GM12878 (cell line): Measurements from ENCODE around the gene UBE2D1. TPM values are rescaled to one million over a fixed set of nuclear protein-coding genes. Genes with fewer than 3 reads are reported as not detected.

Experiments used
- ATAC-seq: fragments of 200-7000 bp; cut with Tn5 transposase; 3 replicates; pipeline ENCODE4 v1.9.1; 2020; ENCODE audit warnings: mild to moderate bottlenecking, moderate library complexity
- BruUV-seq: library from RNA; stranded (reverse); fragments of 400-500 nt; replicated peaks from 2 replicates; lab custom pipeline; 2021; lab: Mats Ljungman, UMichigan
- CTCF ChIA-PET: fragments of 300-600 bp; sonication (Branson Sonifier 250); formaldehyde crosslinking; extraction: SDS; loops from one replicate; lab custom pipeline; 2021; ENCODE audit warnings: inconsistent platforms; lab: Yijun Ruan, JAX
- POLR2A ChIA-PET: fragments of 350-600 bp; formaldehyde crosslinking; extraction: SDS; loops from one replicate; lab custom pipeline; 2021; ENCODE audit warnings: inconsistent platforms; lab: Charles Lee
- RAD21 ChIA-PET: fragments of 300-600 bp; sonication (Branson Sonifier 250); formaldehyde crosslinking; loops from one replicate; lab custom pipeline; 2023; ENCODE audit warnings: antibody characterized with exemption; ENCODE audit not compliant: unreplicated experiment; lab: Charles Lee
- SMC1A ChIA-PET: fragments of 300-600 bp; sonication (Branson Sonifier 250); formaldehyde crosslinking; loops from one replicate; lab custom pipeline; 2023; ENCODE audit not compliant: unreplicated experiment, uncharacterized antibody; lab: Charles Lee
- DNase-seq: peaks from one replicate; pipeline ENCODE4 v3.0.0-alpha.2; 2011; ENCODE audit warnings: low read depth, low spot score
- FAIRE-seq: peaks from 3 replicates; lab custom pipeline; 2011; peaks lifted over from hg19 to GRCh38; lab: Jason Lieb, UNC
- H2AFZ ChIP-seq: 2 replicates; pipeline ENCODE4 v1.6.0; 2011; ENCODE audit warnings: low read depth, low read length, control low read depth; ENCODE audit not compliant: control insufficient read depth
- H3K27ac ChIP-seq: 2 replicates; pipeline ENCODE4 v1.5.1; 2011; ENCODE audit warnings: control low read depth; ENCODE audit not compliant: control insufficient read depth, insufficient read depth
- H3K27me3 ChIP-seq, 2 experiments: replicated peaks in 1 of 2; 2 replicates each; pipeline versions ENCODE4 v1.6.0 to v1.6.1; 2011; ENCODE audit warnings: low read length in 1 of 2; ENCODE audit not compliant: control insufficient read depth in 2 of 2, insufficient read depth in 2 of 2
- H3K36me3 ChIP-seq, 2 experiments: 2 replicates each; pipeline ENCODE4 v1.5.1; 2011; ENCODE audit warnings: low read length in 1 of 2; ENCODE audit not compliant: control insufficient read depth in 2 of 2, insufficient read depth in 2 of 2
- H3K4me1 ChIP-seq: 2 replicates; pipeline ENCODE4 v1.6.1; 2011; ENCODE audit warnings: mild to moderate bottlenecking, low read length, moderate library complexity, mixed read lengths; ENCODE audit not compliant: control insufficient read depth, insufficient read depth
- H3K4me2 ChIP-seq: 2 replicates; pipeline ENCODE4 v1.6.0; 2011; ENCODE audit warnings: control low read depth; ENCODE audit not compliant: control insufficient read depth, insufficient read depth
- H3K4me3 ChIP-seq: fragments of 200-600 bp; sonication (generic); 2 replicates; pipeline ENCODE4 v1.5.1; 2016
- H3K79me2 ChIP-seq: 2 replicates; pipeline ENCODE4 v1.6.0; 2011; ENCODE audit warnings: low read length; ENCODE audit not compliant: control insufficient read depth, insufficient read depth
- H3K9ac ChIP-seq: 2 replicates; pipeline ENCODE4 v1.8.0; 2011; ENCODE audit warnings: low read length, control low read depth, mixed read lengths; ENCODE audit not compliant: control insufficient read depth, insufficient read depth
- H3K9me3 ChIP-seq: replicated peaks from 3 replicates; pipeline ENCODE4 v1.5.1; 2011; ENCODE audit warnings: mild to moderate bottlenecking, low read length; ENCODE audit not compliant: control insufficient read depth, insufficient read depth
- H4K20me1 ChIP-seq: 2 replicates; pipeline ENCODE4 v1.6.0; 2011; ENCODE audit not compliant: control insufficient read depth, insufficient read depth
- CBX3 ChIP-seq: fragments of 200-600 bp; sonication (generic); IDR thresholded peaks from 2 replicates; pipeline ENCODE4 v1.6.1; 2016; ENCODE audit warnings: low read depth, borderline replicate concordance
- HDAC6 ChIP-seq: fragments of 200-600 bp; sonication (generic); IDR thresholded peaks from one replicate; pipeline ENCODE4 v1.8.0; 2017; ENCODE audit warnings: antibody characterized with exemption; ENCODE audit not compliant: unreplicated experiment
- IKZF1 ChIP-seq: fragments of 450-650 bp; conservative IDR thresholded peaks from 2 replicates; pipeline ENCODE4 v1.6.1; 2017; ENCODE audit warnings: antibody characterized with exemption, mild to moderate bottlenecking
- LARP7 ChIP-seq: fragments of 450-650 bp; IDR thresholded peaks from 2 replicates; pipeline ENCODE4 v1.6.1; 2017; ENCODE audit warnings: mild to moderate bottlenecking
- MTA3 ChIP-seq: IDR thresholded peaks from 2 replicates; pipeline ENCODE4 v1.6.1; 2012; ENCODE audit warnings: low read length, inconsistent platforms, borderline replicate concordance
- NR2C2 ChIP-seq: IDR thresholded peaks from 2 replicates; pipeline ENCODE4 v1.6.1; 2011; ENCODE audit warnings: borderline replicate concordance, low read depth; ENCODE audit not compliant: control insufficient read depth, insufficient read length
- SUPT20H ChIP-seq: IDR thresholded peaks from 2 replicates; pipeline ENCODE4 v1.6.1; 2011; ENCODE audit warnings: low read depth, mild to moderate bottlenecking, low read length, moderate library complexity, borderline replicate concordance; ENCODE audit not compliant: control insufficient read depth
- ZSCAN29 ChIP-seq: fragments of 450-650 bp; IDR thresholded peaks from 2 replicates; pipeline ENCODE4 v1.6.1; 2017; ENCODE audit warnings: mild to moderate bottlenecking, moderate library complexity
- ZZZ3 ChIP-seq: IDR thresholded peaks from 2 replicates; pipeline ENCODE4 v1.6.1; 2011; ENCODE audit warnings: low read depth; ENCODE audit not compliant: control insufficient read depth, insufficient read length
- WGBS: methylation state at CpG from one replicate; pipeline ENCODE4 v1.1.6; 2016; ENCODE audit warnings: low lambda C conversion rate; ENCODE audit not compliant: insufficient replicate concordance, insufficient coverage; ENCODE audit errors: missing lambda C conversion rate; 5-methylcytosine and 5-hydroxymethylcytosine counted together
- in situ Hi-C: fragments of 300-500 bp; cut with MboI; formaldehyde crosslinking; loops from 9 replicates; pipeline ENCODE4 v1.14.3; 2018; ENCODE audit warnings: mixed read lengths
- intact Hi-C: fragments of 100-400 bp; cut with micrococcal nuclease; formaldehyde crosslinking; loops from one replicate; pipeline ENCODE4 v1.14.2; 2022; ENCODE audit not compliant: unreplicated experiment
- polyA plus RNA-seq, 11 experiments: library from polyadenylated mRNA; depleted of rRNA in 4 of 11; unstranded in 6 of 11; stranded (reverse) in 5 of 11; fragments of >200 nt; fragmentation: Nextera tagmentation in 4 of 11; fragmentation: Illumina TruSeq in 1 of 11; extraction: Ambion mirVana in 4 of 11; extraction: Trizol in 1 of 11; gene quantifications; 1 replicate in 1 of 11; 2 replicates in 10 of 11; pipeline versions ENCODE4 v1.2.1 to v1.2.3, GENCODE V29; 2011 to 2016; ENCODE audit warnings: inconsistent platforms in 2 of 11, missing spikeins in 2 of 11, low read depth in 1 of 11
- total RNA-seq, 4 experiments: library from RNA; depleted of rRNA in 3 of 4; stranded (reverse); fragments of >200 nt in 3 of 4; fragmentation: Illumina TruSeq in 1 of 4; extraction: Trizol in 1 of 4; gene quantifications; 2 replicates each; pipeline versions ENCODE4 v1.2.1 to v1.2.3, GENCODE V29; 2013 to 2021

UBE2D1 gene
- total and polyA plus RNA-seq, 10 of the 15 experiments (the other 5 are each of a cell fraction or from before 2014, with no cell fraction given) = 6.1 to 32.0 (median 15.5) TPM

DNA sequence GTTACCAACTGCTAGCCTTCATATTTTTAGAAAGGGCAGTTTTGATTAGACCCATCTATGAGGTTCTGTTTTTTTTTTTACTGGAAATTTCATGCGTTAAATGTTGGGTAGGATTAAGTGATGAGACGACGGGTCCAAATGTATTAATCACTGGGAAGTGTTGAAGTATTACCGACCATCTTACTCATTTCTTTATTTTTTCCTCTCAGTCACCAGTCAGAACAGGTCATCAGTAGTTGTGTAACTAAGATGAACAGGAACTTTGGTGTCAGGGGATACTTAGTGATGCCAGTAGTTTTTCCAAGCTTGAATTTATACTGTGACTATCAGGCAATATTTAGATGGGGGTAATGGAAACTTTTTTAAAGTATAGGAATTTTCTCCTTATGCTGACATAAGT, 64.6 kb downstream of the UBE2D1 start:
- no peak overlapping the region for H3K4me3 ChIP-seq
- H3K4me1 ChIP-seq = no peaks in the 10 kb centered on the region
- WGBS = 43% methylated on average over 4 of the region's 4 CpGs
- no peak overlapping the region for H2AFZ ChIP-seq
- no peaks in the 10 kb centered on the region for H3K79me2 ChIP-seq
- TF ChIP-seq IKZF1 (no peak), ZZZ3 (no peak), HDAC6 (no peak), MTA3 (no peak), SUPT20H (no peak), NR2C2 (no peak), CBX3 (no peak), LARP7 (no peak), ZSCAN29 (no peak)
- ChIA-PET SMC1A (interaction anchor here (0.7 to 1.3 kb wide), 3 partner anchors 12 to 108 kb away, joined by 3 to 4 read pairs (median 3); no protein-coding TSS in a partner anchor), RAD21 (no interaction called here), CTCF (interaction anchor here (1.3 to 1.7 kb wide), 2 partner anchors 100 to 132 kb away, joined by 4 to 5 read pairs; no protein-coding TSS in a partner anchor), POLR2A (no interaction called here)
- in situ Hi-C loops (no loop called here), intact Hi-C loops (no loop called here)
- DNase-seq (no peak), FAIRE-seq (no peak), ATAC-seq (no peak)
- no peaks in the 10 kb centered on the region for H3K27me3 ChIP-seq
- no peak overlapping the region for H3K27ac ChIP-seq
- no peak overlapping the region for H3K4me2 ChIP-seq
- H4K20me1 ChIP-seq = no peaks in the 10 kb centered on the region
- no peaks in the 10 kb centered on the region for H3K9me3 ChIP-seq
- no TSS peak for BruUV-seq
- no peak overlapping the region for H3K9ac ChIP-seq
- H3K36me3 ChIP-seq = peaks cover 0 to 16% of the 10 kb centered on the region in 2 experiments; a peak in 3 of 4 replicates
